ENCODE data around the gene EEF1A2.

EEF1A2 gene

GRCh38 chr20:63532449-63532971 lies 33.6 kb upstream of the EEF1A2 start:
- TF ChIP-seq ZNF274 (IDR thresholded peaks at IDR 0.05; ENCODE audit: low read depth, low read length): no peak
- no peak overlapping the region for H3K4me3 ChIP-seq (ENCODE audit: low read length)

GRCh38 chr20:63531686-63532448 lies 33.0 kb upstream of the EEF1A2 start:
- H3K4me3 ChIP-seq (ENCODE audit: low read length): no peak overlapping the region
- no peak for TF ChIP-seq ZNF274 (IDR thresholded peaks at IDR 0.05; ENCODE audit: low read depth, low read length)

GRCh38 chr20:63530788-63531160 lies 31.9 kb upstream of the EEF1A2 start:
- no peak for TF ChIP-seq ZNF274 (IDR thresholded peaks at IDR 0.05; ENCODE audit: low read depth, low read length)
- H3K4me3 ChIP-seq (ENCODE audit: low read length): no peak overlapping the region

GRCh38 chr20:63529861-63530787 lies 31.2 kb upstream of the EEF1A2 start:
- no peak overlapping the region for H3K4me3 ChIP-seq (ENCODE audit: low read length)
- no peak for TF ChIP-seq ZNF274 (IDR thresholded peaks at IDR 0.05; ENCODE audit: low read depth, low read length)

- TF ChIP-seq ZNF274 (IDR thresholded peaks at IDR 0.05; ENCODE audit: low read depth, low read length): no peak
- no peak overlapping the region for H3K4me3 ChIP-seq (ENCODE audit: low read length)
Observed at GRCh38 chr20:63529180-63529860, 30.4 kb upstream of the EEF1A2 start.

GRCh38 chr20:63527184-63527583 lies 28.3 kb upstream of the EEF1A2 start:
- no peak for TF ChIP-seq ZNF274 (IDR thresholded peaks at IDR 0.05; ENCODE audit: low read depth, low read length)
- no peak overlapping the region for H3K4me3 ChIP-seq (ENCODE audit: low read length)

GRCh38 chr20:63525971-63526370 lies 27.1 kb upstream of the EEF1A2 start:
- TF ChIP-seq ZNF274 (IDR thresholded peaks at IDR 0.05; ENCODE audit: low read depth, low read length): no peak
- H3K4me3 ChIP-seq (ENCODE audit: low read length): no peak overlapping the region

GRCh38 chr20:63525185-63525584 lies 26.3 kb upstream of the EEF1A2 start:
- TF ChIP-seq ZNF274 (IDR thresholded peaks at IDR 0.05; ENCODE audit: low read depth, low read length): no peak
- H3K4me3 ChIP-seq (ENCODE audit: low read length): no peak overlapping the region

GRCh38 chr20:63522981-63523611 lies 24.2 kb upstream of the EEF1A2 start:
- no peak for TF ChIP-seq ZNF274 (IDR thresholded peaks at IDR 0.05; ENCODE audit: low read depth, low read length)
- no peak overlapping the region for H3K4me3 ChIP-seq (ENCODE audit: low read length)

- no peak for TF ChIP-seq ZNF274 (IDR thresholded peaks at IDR 0.05; ENCODE audit: low read depth, low read length)
- H3K4me3 ChIP-seq (ENCODE audit: low read length): no peak overlapping the region
Observed at GRCh38 chr20:63522091-63522868, 23.4 kb upstream of the EEF1A2 start.

GRCh38 chr20:63521602-63522001 lies 22.7 kb upstream of the EEF1A2 start:
- no peak for TF ChIP-seq ZNF274 (IDR thresholded peaks at IDR 0.05; ENCODE audit: low read depth, low read length)

GRCh38 chr20:63520934-63521601 lies 22.2 kb upstream of the EEF1A2 start:
- TF ChIP-seq ZNF274 (IDR thresholded peaks at IDR 0.05; ENCODE audit: low read depth, low read length): no peak
- peak overlapping the region; percentile 73 for H3K4me3 ChIP-seq (ENCODE audit: low read length)

More at GRCh38 chr20:63521602-63522001, 22.7 kb upstream of the EEF1A2 start:
- H3K4me3 ChIP-seq (ENCODE audit: low read length): peak overlapping the region; percentile 73
